HFFc6 (cell line): ENCODE data around the gene PPP1R1A. TPM values are rescaled to one million over a fixed set of nuclear protein-coding genes. Genes with fewer than 3 reads are reported as not detected.

Experiments used
- DNase-seq: peaks from one replicate; pipeline ENCODE4 v3.0.0-alpha.2; 2018
- H3K27ac Mint-ChIP-seq: 2 replicates; pipeline ENCODE4 v1.8.0; 2020; ENCODE audit warnings: mild to moderate bottlenecking, mixed read lengths
- H3K27me3 Mint-ChIP-seq: 2 replicates; pipeline ENCODE4 v1.8.0; 2021; ENCODE audit warnings: mild to moderate bottlenecking, moderate library complexity, mixed read lengths; ENCODE audit not compliant: insufficient read depth
- H3K36me3 Mint-ChIP-seq: 2 replicates; pipeline ENCODE4 v1.8.0; 2021; ENCODE audit warnings: low read depth, mixed read lengths
- H3K4me1 Mint-ChIP-seq: 2 replicates; pipeline ENCODE4 v1.8.0; 2020; ENCODE audit warnings: low read depth, mixed read lengths
- H3K4me3 Mint-ChIP-seq: 2 replicates; pipeline ENCODE4 v1.8.0; 2020; ENCODE audit warnings: mild to moderate bottlenecking, moderate library complexity, mixed read lengths
- H3K9me3 Mint-ChIP-seq: 2 replicates; pipeline ENCODE4 v1.8.0; 2020; ENCODE audit warnings: mild to moderate bottlenecking, mixed read lengths
- total RNA-seq, 6 experiments: library from RNA; stranded (reverse); fragmentation: NEBNext Ultra II Directional; extraction: Animal tissue kit (Norgen Biotek cat#: 25700); gene quantifications; 2 replicates in 1 of 6; 3 replicates in 5 of 6; pipeline ENCODE4 v1.2.3, GENCODE V29; 2021
- TF ChIP-seq, protein P1 (sequence below): fragments of 200-600 bp; sonication (generic); IDR thresholded peaks from 2 replicates; pipeline ENCODE4 v1.5.0; 2021; ENCODE audit warnings: antibody characterized with exemption, mild to moderate bottlenecking

Gene PPP1R1A
- total RNA-seq, 6 experiments from 2014 or later: not detected

DNA sequence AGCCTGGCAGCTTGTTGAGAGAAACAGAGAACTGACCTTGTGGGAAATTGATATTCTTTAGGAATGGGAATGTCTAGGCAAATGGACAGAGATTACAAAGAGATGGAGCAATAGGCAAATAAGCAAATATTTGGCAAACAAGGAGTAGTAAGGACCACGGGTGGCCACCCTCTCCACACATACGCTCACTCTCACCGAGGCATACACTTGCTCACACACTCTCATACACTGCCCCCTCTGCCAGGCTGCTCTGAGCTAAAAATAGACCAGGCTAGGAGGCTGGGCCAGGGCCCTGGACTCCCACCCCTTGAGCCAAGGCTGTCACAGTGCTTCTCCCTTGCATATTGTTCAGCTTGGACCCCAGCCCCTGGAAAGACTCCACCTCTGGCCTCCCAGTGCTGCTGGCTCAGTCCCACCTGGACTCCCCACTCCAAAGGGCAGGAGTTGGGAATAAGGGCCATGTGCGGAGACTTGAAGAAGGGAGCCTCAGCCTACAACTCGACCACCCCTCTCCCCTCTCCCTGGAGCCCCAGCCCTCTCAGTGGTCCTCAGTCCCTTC, 1.1 kb downstream of the PPP1R1A start:
- DNase-seq: no peak
- Mint-ChIP-seq H3K27me3 (peaks cover 65% of the 10 kb centered on the region), H3K9me3 (no peaks in the 10 kb centered on the region), H3K4me1 (no peaks in the 10 kb centered on the region), H3K4me3 (no peak overlapping the region), H3K36me3 (no peaks in the 10 kb centered on the region), H3K27ac (no peak overlapping the region)
- TF ChIP-seq, protein P1, sequence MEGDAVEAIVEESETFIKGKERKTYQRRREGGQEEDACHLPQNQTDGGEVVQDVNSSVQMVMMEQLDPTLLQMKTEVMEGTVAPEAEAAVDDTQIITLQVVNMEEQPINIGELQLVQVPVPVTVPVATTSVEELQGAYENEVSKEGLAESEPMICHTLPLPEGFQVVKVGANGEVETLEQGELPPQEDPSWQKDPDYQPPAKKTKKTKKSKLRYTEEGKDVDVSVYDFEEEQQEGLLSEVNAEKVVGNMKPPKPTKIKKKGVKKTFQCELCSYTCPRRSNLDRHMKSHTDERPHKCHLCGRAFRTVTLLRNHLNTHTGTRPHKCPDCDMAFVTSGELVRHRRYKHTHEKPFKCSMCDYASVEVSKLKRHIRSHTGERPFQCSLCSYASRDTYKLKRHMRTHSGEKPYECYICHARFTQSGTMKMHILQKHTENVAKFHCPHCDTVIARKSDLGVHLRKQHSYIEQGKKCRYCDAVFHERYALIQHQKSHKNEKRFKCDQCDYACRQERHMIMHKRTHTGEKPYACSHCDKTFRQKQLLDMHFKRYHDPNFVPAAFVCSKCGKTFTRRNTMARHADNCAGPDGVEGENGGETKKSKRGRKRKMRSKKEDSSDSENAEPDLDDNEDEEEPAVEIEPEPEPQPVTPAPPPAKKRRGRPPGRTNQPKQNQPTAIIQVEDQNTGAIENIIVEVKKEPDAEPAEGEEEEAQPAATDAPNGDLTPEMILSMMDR: no peak

DNA sequence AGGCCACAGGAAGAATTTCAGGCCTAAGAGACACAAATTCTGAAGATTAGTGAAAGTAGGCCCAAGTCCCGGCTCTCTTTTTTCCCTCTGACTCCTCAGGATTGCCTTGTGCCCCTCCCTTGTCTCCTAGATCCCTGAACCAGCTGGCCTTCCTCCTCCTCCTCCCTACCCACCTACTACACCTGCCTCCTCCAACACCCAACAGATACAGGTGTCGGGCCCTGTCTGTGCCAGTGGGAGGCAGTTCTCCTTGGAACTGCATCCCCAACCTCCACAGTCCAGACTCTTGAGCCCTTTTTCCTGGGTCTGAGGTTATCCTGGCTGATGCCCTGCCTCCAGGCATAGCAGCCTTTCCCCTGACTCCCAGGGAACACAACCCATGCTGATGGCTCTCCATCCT, 1.8 kb downstream of the PPP1R1A start:
- H3K36me3 Mint-ChIP-seq: no peaks in the 10 kb centered on the region

DNA sequence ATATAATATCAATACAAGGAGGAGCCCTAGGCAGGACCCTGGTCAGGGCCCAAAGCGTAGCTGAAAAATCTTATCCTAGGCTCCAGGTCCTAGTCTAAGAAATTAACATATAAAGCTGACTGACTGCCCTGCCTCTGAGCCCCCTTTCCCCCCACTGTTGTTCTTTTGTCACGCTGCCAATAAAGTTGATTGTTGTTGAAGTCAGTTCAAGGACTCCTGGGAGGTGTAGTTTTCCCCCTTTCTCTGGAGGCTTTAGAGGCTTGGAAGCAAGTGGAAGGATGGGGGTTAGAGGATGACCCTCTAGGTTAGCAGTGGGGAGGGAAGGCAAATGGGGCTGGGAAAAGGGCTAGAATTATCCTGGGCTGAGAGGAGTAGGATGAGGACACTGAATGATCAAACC, 3.2 kb downstream of the PPP1R1A start:
- no peak overlapping the region for H3K27ac Mint-ChIP-seq
- TF ChIP-seq, protein P1: no peak

More for the DNA sequence above, 1.8 kb downstream of the PPP1R1A start:
- no peak for DNase-seq
- no peak overlapping the region for H3K4me3 Mint-ChIP-seq
- H3K27me3 Mint-ChIP-seq: peaks cover 59% of the 10 kb centered on the region
- H3K4me1 Mint-ChIP-seq: no peaks in the 10 kb centered on the region
- TF ChIP-seq, protein P1: no peak
- H3K27ac Mint-ChIP-seq: no peak overlapping the region
- H3K9me3 Mint-ChIP-seq: no peaks in the 10 kb centered on the region

DNA sequence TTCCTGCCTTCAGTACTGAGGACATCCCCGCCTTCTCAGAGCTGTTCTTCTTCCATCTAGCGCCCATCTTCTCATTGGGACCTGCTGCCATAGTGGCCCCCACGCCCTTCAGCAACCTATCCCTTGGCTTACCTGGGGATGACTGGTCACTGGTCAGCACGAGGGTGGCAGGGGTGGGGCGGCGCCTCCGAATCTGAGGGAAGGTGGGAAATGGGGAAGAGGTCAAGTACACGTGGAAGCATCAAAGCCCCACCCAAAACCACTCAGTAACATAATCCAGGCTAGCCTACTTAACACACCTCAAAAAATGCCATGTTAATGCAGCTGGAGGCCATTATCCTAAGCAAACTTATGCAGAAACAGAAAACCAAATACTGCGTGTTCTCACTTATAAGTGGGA, 4.3 kb downstream of the PPP1R1A start:
- TF ChIP-seq, protein P1: no peak
- Mint-ChIP-seq H3K36me3 (no peaks in the 10 kb centered on the region), H3K4me1 (no peaks in the 10 kb centered on the region), H3K27ac (no peak overlapping the region), H3K9me3 (no peaks in the 10 kb centered on the region), H3K4me3 (no peak overlapping the region), H3K27me3 (peaks cover 41% of the 10 kb centered on the region)
- no peak for DNase-seq

More for the DNA sequence above, 3.2 kb downstream of the PPP1R1A start:
- Mint-ChIP-seq H3K9me3 (no peaks in the 10 kb centered on the region), H3K27me3 (peaks cover 51% of the 10 kb centered on the region), H3K36me3 (no peaks in the 10 kb centered on the region), H3K4me1 (no peaks in the 10 kb centered on the region), H3K4me3 (no peak overlapping the region)
- no peak for DNase-seq

DNA sequence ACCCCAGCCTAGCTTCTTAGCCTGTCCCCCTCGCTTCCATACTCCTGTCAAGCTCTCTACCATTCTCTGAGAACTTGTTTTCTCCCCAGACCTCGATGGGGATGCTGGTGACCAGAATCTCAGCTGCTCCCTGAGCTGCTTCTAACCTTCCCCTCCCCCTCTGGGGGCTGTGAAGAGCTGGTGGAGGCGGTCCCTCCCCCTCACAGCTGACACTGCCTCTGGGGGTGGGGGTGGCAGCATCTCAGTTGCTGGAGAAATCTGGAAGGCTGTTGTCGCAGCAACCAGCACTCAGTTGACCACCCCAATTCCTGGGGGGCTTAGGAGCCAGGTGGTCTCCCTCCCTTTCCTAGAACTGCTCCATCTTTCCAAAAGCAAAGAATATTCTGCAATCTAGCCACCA, 4.7 kb downstream of the PPP1R1A start:
- Mint-ChIP-seq H3K27me3 (peaks cover 37% of the 10 kb centered on the region), H3K27ac (no peak overlapping the region), H3K36me3 (no peaks in the 10 kb centered on the region), H3K4me3 (no peak overlapping the region), H3K4me1 (no peaks in the 10 kb centered on the region), H3K9me3 (no peaks in the 10 kb centered on the region)
- TF ChIP-seq, protein P1: no peak
- no peak for DNase-seq

DNA sequence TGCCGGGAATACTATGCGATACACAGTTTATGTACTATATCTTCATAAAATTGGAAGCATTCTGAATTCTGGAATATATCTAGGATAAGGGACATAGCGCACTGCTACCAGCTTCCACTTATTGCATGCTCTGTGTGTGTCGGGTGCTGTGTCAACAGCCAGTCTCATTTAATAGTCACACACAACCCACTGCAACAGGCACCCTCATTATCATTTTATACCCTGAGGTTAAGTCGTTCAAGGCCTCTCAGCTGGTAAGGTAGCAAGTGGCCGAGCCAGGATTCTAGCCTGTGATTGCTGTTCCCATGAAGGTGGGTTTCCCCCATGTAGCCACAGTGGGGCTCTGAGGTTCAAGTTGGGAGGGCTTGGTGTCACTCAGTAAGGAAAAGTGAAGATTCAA, 7.0 kb downstream of the PPP1R1A start:
- H3K36me3 Mint-ChIP-seq: no peaks in the 10 kb centered on the region
- H3K9me3 Mint-ChIP-seq: no peaks in the 10 kb centered on the region
- no peak overlapping the region for H3K4me3 Mint-ChIP-seq
- H3K27ac Mint-ChIP-seq: no peak overlapping the region
- H3K4me1 Mint-ChIP-seq: no peaks in the 10 kb centered on the region
- peaks cover 37% of the 10 kb centered on the region for H3K27me3 Mint-ChIP-seq
- TF ChIP-seq, protein P1: no peak
- no peak for DNase-seq
